ENCODE measurements around the gene CACNA2D1.

GRCh38 chr7:82312646-82313045, 130.9 kb downstream of the CACNA2D1 start:
- TF ChIP-seq CTCF (IDR thresholded peaks at IDR 0.05) (no peak), ZFX (IDR thresholded peaks at IDR 0.05; ENCODE audit: borderline replicate concordance) (no peak)

All from 22Rv1 (cell line).